SK-N-SH treated with all-trans-retinoic acid at 6 μM for 48 hours (cell line): ENCODE measurements around the gene IMPG1.

Source experiments
- ATAC-seq: fragments of 200-7000 bp; cut with Tn5 transposase; 3 replicates; pipeline ENCODE4 v1.9.1; 2020; ENCODE audit warnings: mild to moderate bottlenecking, moderate library complexity
- ESRRG ChIP-seq: fragments of 250-450 bp; sonication (Bioruptor Pico); IDR thresholded peaks from 2 replicates; pipeline ENCODE4 v1.6.1; 2021; ENCODE audit warnings: mild to moderate bottlenecking
- GLIS3 ChIP-seq: fragments of 250-450 bp; sonication (Bioruptor Pico); IDR thresholded peaks from 2 replicates; pipeline ENCODE4 v1.5.0; 2020; ENCODE audit warnings: mild to moderate bottlenecking, moderate library complexity
- ISL1 ChIP-seq: fragments of 250-450 bp; sonication (Bioruptor Pico); IDR thresholded peaks from 2 replicates; pipeline ENCODE4 v2.1.2; 2022; ENCODE audit warnings: mild to moderate bottlenecking, moderate library complexity
- OSR1 ChIP-seq: fragments of 250-450 bp; sonication (Bioruptor Pico); IDR thresholded peaks from 2 replicates; pipeline ENCODE4 v1.8.0; 2022; ENCODE audit warnings: moderate library complexity, mild to moderate bottlenecking, inconsistent platforms
- PATZ1 ChIP-seq: fragments of 250-450 bp; sonication (Bioruptor Pico); IDR thresholded peaks from 2 replicates; pipeline ENCODE4 v1.8.0; 2020; ENCODE audit warnings: mild to moderate bottlenecking, moderate library complexity, borderline replicate concordance
- POU6F1 ChIP-seq: fragments of 250-450 bp; sonication (Bioruptor Pico); IDR thresholded peaks from 2 replicates; pipeline ENCODE4 v1.8.0; 2021; ENCODE audit warnings: low read depth, mild to moderate bottlenecking, moderate library complexity, borderline replicate concordance
- SNAI2 ChIP-seq: fragments of 250-450 bp; sonication (Bioruptor Pico); IDR thresholded peaks from 2 replicates; pipeline ENCODE4 v1.5.0; 2020; ENCODE audit warnings: mild to moderate bottlenecking, moderate library complexity
- TCF4 ChIP-seq: fragments of 250-450 bp; sonication (Bioruptor Pico); IDR thresholded peaks from 2 replicates; pipeline ENCODE4 v1.8.0; 2021; ENCODE audit warnings: mild to moderate bottlenecking, moderate library complexity, borderline replicate concordance
- ZNF565 ChIP-seq: fragments of 450-650 bp; formaldehyde crosslinking; conservative IDR thresholded peaks from 2 replicates; pipeline ENCODE4 v1.5.0; 2020; ENCODE audit warnings: low read depth, mild to moderate bottlenecking, moderate library complexity

Gene IMPG1

DNA sequence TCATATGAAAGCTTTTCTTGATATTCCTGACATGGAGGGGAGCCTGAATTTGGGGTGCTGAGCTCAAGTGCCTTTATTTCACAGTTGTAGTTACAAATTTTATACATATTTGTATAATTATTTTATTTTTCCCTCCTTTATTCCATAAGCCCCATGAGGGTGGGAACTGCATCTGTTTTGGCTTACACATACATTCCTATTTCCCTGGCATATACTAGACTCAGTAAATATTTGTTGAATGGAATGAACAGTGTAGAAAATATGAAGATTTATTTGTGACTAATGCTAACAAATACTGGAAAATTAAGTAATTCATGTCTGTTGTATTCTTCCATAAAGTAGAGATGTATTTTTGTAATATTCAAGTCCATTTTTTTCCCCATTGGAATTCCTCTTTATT is 196.3 kb downstream of the IMPG1 start:
- no peak for ATAC-seq
- TF ChIP-seq ESRRG (CRISPR knock-in tag): no peak
- no peak for TF ChIP-seq TCF4 (CRISPR knock-in tag)
- TF ChIP-seq POU6F1 (CRISPR knock-in tag): no peak

DNA sequence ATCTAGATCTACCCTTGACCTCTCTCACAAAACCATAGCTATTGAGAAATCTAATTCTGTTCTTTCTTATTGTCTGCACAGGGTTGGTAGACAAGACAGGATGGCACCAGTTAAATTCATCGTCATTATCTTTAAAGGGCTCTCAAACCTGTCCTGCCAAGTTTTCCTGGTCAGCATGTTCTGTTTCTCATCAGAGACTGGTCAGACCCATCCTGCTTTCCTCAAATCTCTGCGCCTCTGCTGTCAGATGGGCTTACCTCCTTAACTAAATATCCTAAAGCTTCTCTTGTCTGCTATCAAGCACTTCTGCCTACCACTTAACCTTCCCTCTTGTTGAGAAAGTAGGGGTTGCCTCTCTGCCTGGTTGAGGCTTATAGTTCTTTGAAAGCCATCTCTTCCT is 198.2 kb downstream of the IMPG1 start:
- TF ChIP-seq ZNF565 (CRISPR knock-in tag): no peak
- no peak for TF ChIP-seq POU6F1 (CRISPR knock-in tag)
- TF ChIP-seq PATZ1 (CRISPR knock-in tag): no peak
- peak; percentile 64 for TF ChIP-seq ISL1 (CRISPR knock-in tag)
- no peak for TF ChIP-seq OSR1 (CRISPR knock-in tag)
- TF ChIP-seq GLIS3 (CRISPR knock-in tag): no peak
- no peak for TF ChIP-seq SNAI2 (CRISPR knock-in tag)
- TF ChIP-seq, all 23 proteins: peak for 1

More for the DNA sequence above, 198.2 kb downstream of the IMPG1 start:
- ATAC-seq: no peak
